Measurements from ENCODE around the gene ABR.

ABR gene

DNA sequence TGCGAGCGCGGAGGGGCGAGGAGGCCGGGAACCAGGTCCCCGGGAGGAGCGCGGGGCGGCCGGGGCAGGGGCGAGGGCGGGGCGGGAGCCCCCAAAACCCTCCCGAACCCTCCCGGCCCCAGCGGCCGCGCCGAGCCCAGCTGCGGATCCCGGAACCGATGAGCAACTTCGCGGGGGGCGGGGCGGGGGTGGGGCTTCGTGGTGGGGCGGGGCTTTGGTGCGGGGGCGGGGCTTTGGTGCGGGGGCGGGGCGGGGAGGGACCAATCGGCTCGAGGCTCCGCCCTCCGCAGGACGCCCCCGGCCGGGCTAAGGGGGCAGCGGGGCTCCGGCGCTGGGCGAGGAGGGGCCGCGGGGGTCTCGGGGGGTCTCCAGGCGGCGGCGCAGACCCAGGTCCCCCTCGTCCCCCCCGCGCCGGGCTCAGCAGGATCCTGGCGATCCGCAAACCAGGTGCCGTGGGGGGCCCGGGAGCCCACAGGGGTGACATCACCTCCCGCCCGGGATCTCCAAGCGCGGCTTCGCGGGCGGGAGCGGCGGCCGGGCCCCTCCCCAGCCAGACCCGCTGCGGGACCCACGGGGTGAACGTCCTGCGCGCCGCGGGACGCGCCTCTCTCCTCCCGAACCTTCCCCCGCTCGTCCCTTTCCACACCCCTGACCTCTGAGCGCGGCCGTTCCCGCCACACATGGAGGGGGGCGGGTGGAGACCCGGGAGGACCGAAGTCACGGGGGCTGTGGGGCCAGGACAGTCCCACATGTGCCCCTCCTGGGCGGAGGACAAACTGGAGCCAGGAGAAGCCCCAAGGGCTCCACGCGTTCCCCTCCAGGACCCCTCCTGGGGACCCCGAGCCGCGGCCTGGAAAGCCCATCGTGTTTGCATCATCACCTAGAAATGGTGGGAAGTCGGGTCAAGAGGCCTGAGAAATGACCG is at the start of gene ABR:
Gene ABR, minus strand, starts transcription at position 164 of the 925 bp plus-strand sequence. CDS start 254 bp downstream, outside the sequence.
- DNase-seq = no peak

DNA sequence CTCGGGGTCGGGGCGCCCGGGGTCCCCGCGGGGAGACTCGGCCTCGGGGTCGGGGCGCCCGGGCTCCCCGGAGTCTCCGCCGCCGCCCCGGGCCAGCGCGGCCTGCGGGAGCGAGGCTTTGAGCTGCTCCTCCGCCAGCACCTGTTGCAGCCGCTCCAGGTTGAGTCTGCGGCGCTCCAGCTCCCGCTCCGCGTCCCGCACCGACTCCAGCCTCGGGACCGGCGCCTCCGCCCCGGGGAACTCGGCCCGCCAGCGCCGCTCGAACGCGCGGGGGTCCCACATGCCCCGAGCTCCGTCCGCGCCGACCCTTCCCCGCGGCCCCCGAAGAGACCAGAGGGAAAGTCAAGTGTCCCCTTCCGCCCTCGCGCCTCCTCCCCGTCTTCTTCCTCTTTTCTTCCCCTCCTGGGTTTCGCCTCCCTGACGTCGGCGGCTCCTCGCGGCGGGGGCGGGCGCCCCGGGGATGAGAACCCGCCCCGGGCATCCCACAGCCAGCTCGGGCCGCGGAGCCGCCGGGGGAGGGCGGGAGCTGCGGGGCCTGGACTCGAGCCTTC is 49.6 kb upstream of the ABR start:
- DNase-seq = no peak

DNA sequence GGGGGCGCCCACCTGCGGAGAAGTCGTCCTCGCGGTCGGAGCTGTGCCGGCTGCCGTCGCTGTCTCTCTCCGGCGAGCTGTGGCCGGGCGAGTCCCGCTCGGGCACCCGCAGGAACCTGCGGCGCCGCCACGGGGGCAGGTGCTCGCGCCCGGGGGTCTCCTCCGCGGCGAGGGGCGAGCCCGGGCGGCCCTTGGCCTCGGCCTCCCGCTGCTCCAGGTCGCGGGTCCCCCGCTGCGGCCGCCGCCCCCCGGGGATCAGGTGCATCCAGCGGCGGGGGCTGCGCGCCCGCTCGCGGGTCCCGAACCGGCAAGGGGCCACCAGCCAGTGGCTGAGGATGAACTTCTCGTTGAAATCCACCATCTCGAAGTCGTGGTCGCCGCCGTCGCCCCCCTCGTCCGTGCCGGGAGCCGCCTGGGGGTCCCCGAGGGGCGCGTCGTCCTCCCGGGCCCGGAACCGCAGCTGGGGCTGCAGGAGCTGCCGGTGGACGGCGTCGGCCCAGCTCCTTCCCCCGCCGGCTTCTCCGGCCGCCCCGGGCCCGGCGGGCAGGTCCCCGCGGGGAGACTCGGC is 49.1 kb upstream of the ABR start:
- DNase-seq = no peak

DNA sequence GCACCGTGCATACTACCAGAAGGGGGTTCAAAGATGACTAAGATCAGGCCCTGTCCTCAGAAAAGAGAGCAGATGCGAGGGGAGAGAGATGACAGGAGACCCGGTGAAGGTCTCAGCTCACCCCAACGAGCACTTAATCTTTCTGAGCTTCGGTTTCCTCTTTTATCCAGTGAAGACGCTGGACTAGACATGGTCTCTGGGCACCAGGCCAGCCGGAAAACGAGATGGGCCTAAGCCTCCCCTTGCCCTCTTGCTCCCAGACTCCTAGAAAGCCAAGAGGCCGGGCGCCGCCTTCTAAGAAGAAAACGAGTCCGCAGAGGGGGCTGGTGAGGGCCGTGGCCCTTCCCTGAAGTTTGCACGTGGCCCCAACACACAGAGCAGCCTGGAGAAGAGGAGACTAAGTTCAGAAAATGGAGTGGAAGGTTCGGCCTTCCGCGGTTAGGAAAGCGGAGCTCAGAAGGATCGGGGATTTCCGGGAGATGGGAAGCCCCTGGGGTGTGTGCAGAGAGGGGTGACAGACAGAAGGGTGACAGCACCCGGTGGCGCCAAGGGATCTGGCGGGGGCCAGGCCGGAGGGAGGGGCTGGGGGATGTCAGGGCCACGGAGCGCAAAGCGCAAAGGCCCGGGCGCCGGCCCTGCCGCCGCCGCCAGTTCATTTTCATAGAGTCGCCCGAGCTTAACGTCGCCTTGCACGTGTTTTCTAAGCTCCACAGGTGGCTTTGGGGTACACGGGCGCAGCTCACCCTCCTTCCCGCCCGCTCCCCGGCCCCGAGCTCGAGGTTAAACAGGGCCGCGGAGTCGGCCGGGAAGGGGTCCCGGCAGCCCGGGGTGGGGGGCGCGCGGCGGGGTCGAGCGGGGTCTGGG is 48.4 kb upstream of the ABR start:
- no peak for DNase-seq

DNA sequence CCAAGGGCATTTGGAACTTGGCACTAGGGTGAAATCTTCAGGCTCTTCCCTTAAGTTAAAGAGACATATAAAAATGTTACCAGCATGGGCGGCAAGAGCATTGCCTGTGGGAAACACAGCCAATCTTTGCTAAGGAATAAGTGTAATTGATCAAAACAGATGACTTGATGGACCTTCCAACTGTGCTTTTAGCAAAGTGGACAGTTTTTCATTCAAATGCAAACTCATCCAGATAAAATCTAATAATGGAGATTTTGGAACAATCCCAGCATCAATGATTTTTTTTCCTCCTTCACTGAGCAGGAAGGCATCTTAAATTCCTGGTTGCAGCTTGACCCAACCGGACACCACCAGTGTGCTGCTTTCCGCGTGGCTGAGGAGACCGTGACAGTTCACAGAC is 47.6 kb upstream of the ABR start:
- DNase-seq = no peak

DNA sequence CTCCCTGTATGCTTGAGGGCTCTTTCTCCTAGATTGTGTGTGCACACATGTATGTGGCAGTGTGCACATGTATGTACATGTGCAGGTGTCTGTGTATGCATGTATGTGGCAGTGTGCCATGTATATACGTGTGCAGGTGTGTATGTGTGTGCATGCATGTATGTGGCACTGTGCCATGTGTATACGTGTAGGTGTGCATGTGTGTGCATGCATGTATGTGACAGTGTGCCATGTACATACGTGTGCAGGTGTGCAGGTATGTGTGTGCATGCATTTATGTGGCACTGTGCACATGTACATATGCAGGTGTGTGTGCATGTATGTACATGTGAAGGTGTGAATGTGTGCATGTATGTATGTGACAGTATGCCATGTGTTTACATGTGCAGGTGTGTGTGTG is 46.5 kb upstream of the ABR start:
- DNase-seq = no peak

DNA sequence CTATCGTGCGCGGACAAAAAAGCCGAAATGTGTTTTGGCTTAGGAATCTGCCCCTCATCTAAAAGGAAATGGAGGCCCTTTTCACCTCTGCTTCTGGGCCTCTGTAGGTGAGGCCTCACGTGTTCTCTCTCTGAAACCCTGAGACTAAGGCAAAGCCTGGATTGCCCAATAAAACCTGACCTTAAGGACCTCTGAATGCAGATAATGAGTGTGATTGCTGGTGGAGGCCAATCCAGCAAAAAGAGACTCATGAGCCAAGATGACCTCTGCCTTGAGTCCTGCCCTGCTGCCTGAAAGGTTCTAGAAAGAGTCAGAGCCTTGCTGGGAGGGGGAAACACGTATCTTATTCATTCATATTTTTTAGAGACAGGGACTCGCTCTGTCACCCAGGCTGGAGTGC is 44.5 kb upstream of the ABR start:
- DNase-seq = no peak

DNA sequence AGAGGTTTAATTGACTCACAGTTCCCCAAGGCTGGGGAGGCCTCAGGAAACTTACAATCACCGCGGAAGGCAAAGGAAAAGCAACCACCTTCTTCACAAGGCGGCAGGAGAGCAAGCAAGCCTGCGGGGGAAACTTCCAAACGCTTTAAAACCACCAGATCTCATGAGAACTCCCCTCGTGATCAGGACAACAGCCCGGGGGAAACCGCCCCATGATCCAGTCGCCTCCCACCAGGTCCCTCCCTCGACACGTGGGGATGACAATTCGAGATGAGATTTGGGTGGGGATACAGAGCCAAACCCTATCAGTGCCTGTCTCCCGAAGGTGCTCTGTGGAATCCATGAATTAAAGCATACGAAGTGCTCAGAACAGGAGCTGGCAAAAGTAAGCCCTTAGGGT is 43.9 kb upstream of the ABR start:
- DNase-seq = no peak

DNA sequence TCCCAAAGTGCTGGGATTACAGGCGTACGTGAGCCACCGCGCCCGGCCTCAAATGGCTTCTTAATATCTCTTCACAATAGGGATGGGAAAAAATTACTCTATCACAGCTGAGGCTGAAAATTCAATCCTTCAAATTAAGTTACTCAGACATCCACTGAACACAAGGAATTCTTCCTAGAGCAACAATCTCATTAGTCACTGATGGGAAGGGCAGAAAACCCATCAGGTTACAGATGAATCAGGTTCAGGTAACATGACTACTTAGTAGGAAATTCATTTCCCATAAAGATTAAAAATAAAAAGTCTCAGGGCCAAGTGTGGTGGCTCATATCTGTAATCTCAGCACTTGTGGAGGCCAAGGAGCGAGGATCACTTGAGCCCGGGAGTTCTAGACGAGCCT is 42.5 kb upstream of the ABR start:
- DNase-seq = no peak

DNA sequence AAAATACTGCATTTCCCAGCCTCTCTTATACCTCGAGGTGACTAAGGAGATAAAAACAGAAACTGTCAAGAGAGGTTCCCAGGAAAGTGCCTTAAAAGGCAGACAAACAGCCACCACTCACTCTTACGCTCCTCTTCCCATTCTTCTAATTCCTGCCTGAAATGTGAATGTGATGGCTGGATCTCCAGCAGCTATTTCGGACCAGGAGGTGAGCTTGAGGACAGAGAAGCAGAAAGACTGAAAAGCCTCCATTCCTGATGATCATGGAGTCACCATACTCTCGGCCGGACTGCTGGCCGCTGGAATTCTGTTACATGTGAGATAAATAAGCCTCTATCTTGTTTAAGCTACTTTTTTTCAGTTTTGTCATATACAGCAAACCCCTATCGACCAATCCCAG is 41.4 kb upstream of the ABR start:
- no peak for DNase-seq

DNA sequence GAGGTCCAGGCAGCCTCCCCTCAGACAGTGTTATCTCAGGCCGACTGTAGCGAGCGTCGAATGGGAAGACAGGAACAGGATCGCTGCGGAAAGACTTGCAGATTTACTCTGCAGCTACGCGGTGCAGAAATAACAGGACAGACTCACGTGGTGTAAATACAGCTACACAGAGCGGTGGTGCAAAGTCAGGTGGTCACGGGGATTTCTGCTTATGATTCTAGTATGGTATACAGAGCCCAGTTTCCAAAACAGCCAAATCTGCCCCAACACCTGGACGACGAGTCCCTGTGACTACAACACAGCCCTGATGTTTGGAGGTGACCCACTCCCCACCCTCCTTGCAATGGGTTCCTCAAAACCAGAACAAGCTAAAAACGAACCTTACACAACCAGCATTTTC is 40.6 kb upstream of the ABR start:
- no peak for DNase-seq

DNA sequence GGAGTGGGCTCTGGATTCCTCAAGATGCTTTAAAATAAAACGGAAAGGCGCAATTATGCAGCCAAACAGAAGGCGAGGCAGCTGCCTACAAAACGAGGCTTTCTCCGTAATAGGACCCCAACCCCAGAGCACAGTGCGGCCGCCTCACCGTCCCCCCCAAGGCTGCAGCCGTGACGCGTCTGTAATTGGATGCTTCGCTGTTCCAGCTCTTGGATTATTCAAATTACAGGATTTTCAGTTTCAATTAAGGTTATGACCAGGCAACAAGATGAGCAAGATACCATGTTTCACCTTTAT is 37.3 kb upstream of the ABR start:
- no peak for DNase-seq

DNA sequence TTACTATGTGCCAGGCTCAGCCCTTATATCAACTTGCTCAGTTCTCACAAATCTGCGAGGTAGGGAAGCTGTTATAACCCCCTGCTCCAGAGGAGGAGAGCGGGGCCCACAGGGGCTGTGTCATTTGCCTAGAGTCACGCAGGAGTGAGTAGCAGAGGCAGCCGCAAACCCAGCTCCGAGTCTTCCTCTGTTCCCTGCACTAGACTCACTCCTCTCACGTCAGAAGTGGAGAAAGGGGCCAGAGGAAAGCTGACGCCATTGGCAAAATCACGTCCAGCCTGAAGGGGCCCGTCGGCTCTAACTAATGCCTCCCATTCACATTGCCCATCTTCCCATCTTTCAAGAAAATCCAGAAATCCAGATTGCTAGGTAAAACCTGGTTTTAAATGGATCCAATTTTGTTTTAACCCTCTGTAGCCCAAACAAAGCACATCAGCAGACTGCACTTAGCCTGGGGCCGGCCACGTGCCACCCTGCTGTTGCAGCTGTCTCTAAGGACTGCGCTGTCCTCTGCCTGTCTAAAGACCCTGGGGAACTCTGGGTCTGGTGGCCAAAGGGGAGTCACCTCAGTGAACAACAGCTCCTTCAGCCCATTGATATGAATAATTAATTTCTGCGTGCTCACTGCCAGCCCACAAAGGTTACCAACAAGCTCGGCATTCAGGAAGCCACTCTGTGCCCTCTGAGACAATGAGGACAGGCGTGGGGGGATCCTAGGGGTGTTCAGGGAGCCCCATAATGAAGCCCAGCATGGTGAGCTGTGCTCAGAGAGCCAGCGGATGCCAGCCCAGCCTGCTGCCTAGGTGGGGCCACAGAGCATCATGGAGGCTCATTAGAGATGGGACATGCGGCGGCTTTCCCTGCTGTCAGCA is 36.7 kb upstream of the ABR start:
- no peak for DNase-seq

DNA sequence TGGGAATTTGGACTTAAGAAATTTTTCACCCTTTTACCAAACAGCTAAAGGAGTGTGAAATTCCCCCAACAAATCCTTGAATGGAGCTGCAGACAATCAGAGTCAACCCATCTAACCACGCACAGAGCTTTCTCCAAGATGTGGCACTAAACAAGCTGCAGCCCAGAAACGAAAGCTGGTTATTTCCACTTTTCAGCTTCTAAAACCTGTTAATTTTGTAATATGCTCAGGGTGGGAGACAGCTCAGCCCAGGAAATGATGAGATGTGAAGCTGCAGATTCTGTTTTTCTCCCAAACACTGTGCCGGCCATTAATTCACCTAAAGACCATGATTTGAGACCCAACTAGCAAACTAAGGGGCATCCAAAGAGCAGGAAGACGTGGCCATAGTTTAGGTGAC is 33.2 kb upstream of the ABR start:
- DNase-seq = no peak

DNA sequence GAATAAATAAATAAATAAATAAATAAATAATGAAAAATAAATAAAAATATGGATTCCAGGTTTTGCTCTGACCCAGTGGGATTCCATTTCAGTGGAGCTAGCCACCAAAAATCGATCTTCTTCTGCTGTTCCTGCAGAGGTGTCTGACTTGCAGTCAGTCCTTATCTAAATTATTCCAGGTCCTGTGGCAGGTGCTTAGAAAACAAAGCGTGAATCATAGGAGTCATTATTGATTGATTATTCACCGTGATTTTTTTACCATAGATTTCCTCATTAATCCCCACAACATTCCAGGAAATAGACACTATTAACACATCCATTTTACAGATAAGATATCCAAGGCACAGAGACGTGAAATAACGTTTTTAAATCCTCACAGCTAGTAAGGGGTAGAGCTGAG is 31.5 kb upstream of the ABR start:
- DNase-seq = no peak

DNA sequence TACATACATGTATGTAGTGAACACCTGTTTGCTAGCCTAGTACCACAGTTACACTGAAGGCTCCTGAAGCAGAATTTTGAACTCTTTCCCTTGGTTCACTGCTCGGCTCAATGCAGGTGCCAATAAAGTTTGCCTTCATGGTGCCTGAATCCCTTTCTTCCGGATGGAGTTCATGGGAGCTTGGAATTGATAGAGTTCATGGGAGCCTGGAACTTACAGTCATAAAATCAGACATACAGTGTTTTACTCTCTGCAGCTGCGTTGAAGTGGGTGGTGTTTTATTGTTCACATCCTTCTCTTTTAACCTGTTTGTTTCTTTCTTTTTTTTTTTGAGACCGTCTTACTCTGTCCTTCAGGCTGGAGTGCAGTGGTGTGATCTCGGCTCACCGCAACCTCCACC is 29.2 kb upstream of the ABR start:
- DNase-seq = no peak

DNA sequence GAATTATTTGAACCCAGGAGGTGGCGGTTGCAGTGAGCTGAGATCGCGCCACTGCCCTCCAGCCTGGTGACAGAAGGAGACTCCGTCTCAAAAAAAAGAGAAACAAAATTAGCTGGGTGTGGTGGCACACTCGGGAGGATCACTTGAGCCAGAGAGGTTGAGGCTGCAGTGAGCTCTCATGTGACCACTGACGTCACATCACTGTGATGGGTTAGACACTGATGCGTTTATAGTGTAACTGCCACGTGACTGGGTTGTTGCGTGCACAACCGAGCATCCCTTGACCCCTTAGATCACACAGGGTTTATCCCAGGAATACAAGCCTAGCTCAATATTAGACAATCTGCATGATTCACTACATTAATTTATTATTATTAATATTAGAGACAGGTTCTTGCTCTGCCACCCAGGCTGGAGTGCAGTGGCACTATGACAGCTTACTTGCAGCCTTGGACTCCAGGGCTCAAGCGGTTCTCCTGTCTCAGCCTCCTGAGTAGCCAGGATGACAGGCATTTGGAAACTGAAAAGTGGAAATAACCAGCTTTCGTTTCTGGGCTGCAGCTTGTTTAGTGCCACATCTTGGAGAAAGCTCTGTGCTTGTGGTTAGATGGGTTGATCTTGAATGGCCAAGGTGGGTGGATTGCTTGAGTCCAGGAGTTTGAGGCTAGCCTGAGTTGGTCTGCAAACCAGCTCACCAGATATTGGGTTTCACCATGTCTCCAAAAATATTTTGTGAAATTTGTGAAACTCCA is 26.4 kb upstream of the ABR start:
- DNase-seq = no peak

DNA sequence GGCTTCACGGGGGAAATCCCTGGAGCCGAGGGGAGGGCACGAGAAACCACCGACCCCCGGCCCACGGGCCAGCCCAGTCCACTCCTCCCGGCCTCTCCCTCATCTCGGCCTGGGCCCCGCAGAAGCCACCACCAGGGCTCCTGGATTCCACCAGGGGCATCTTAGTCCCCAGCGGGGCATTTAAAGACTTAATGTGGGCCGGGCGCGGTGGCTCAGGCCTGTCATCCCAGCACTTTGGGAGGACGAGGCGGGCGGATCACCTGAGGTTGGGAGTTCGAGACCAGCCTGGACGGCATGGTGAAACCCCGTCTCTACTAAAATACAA is 24.1 kb upstream of the ABR start:
- DNase-seq = no peak

DNA sequence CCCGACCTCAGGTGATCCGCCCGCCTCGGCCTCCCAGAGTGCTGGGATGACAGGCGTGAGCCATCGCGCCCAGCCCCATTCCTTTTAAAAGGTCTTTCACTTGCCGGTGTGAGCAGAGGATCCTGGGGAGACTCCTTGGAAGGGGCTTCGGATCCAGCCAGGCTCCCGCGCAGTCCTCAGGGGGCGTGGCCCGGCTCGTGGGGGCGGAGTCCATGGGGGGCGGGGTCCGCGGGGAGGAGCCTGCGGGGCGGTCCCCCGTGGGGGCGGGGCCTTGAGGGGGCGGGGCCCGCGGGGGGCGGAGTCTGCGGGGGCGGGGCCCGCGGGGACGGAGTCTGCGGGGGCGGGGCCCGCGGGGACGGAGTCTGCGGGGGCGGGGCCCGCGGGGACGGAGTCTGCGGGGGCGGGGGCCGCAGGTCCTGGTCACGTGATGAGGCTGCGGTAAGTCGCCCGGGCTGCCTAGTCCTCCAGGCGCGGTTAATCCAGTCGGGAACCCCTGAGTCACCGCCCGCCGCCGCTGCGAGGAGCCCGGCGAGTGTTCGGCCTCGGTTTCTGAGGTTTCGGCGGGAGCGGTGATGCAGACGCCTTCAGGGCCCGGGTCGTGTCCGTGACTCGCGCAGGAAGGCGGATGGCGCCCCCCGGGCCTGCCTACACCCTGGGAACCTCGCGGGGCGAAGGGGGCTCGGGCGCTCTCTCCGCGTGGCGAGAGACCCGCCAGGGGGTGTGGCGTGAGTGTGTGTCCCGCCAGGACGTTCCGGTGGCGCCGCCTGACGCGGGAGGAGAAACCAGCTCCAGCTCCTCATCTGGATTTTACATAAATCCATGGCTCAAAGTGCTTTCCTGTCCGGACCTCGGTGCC is 23.6 kb upstream of the ABR start:
- DNase-seq = no peak

DNA sequence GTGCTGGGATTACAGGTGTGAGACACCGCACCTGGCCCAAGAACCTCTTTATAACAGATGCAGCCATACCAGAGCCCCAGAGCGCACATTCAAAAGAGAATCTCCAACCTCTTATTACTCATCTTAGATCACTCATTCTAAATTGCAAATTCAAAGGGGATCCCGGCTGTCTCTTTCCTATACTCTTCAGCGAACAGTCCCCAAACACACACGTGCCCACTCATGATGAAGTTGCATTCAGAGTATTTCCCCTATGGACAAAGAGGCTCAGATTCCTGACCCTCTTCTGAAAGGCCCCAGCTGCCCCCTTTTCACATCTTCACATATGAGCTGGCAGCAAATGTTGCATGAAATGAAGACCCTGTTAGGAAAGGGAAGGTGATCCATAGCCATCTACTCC is 22.5 kb upstream of the ABR start:
- no peak for DNase-seq

DNA sequence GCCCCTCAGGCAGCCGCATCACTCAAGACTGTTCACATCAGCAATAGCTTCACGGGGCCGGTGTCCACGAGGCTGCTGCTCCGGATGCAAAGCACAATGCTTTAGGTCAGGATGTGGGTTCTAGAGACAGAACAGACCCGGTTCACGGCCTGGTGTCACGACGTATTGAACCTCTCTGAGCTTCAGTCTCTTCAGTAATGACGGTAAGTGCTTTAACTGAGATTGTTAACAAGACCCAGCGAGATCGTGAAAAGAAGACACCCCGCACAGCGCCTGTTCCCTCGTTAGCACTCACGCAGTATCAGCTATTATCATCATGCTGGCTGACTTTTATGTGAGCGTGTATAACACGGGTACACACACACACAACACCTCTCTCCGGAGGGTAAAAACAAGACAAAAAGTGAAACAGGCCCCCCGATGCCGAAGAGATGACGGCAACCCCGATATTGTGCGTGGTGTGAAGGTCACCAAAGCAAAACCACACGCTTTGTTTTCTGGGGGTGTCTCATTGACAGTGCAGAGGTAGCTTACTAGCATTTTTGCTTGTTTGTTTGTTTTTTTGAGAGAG is 21.4 kb upstream of the ABR start:
- DNase-seq = no peak
